CD4-positive, alpha-beta T cell treated with Interleukin-17A for 1 hour (primary cell): ENCODE measurements around the gene TIGD6.
A peak's percentile ranks its signal among the peaks of the same experiment; 100 is the strongest.
"Not testable (repeated sequence)": the region's sequence is repeated elsewhere in the genome, so short reads cannot be mapped to it uniquely, and the experiment has no call there.

ENCODE experiments used
- DNase-seq: peaks from one replicate; pipeline ENCODE4 v3.0.0-alpha.2; 2020

The TIGD6 gene

DNA sequence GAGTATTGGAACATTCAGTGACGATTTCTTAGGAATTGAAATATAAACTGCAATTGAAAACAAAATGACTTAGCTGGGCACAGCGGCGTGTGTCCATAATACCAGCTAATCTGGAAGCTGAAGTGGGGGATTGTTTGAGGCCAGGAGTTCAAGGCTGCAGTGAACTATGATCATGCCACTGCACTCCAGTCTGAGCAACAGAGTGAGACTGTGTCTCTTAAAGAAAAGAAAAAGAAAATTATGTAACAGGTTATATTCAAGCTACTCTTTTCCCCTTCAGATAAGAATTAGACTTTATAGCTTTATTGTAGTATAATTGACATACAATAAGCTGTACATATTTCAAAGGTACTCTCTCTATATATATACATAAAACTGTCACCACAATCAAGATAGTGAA is 33.5 kb downstream of the TIGD6 start:
- DNase-seq = no peak

DNA sequence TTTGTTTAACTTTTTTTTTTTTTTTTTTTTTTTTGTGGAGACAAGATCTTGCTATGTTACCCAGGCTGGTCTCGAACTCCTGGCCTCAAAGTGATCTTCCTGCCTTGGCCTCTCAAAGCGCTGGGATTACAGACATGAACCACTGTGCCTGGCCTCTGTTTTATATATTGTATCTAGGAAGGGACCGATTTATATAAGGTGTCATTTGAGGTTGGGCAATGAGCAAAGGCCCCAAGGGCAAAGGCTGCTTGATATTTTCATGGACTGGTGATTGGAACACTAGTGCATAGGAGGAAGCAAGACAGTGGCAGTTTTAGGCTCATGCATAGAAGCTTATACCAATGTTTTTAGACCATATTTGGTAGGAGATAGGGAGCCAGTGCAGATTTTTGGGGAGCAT is 36.7 kb downstream of the TIGD6 start:
- no peak for DNase-seq

DNA sequence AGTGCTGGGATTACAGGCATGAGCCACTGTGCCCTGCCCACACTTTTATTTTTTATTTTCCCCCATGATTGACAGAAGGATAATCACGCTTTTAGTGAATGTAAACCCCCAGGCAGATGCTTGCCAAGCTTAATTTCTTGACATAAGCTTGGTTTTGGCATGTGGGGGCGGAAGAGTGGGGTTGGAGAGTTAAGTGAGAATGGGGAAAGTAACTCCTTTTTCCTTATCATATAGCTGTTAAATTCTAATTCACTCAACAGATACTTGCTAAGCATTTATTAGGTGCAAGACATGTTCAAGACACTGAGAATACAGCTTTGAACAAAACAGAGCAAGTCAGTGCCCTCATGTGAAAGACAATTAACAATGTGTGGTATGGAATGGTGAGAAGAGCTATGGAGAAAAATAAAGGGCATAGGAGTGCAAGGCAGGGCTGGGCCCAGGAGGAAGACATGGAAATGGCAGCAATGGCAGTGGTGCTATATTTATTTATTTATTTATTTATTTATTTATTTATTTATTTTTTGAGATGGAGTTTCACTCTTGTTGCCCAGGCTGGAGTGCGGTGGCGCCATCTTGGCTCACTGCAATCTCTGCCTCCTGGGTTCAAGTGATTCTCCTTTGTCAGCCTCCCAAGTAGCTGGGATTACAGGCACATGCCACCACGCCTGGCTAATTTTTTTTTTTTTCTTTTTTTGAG is 37.7 kb downstream of the TIGD6 start:
- DNase-seq = no peak

DNA sequence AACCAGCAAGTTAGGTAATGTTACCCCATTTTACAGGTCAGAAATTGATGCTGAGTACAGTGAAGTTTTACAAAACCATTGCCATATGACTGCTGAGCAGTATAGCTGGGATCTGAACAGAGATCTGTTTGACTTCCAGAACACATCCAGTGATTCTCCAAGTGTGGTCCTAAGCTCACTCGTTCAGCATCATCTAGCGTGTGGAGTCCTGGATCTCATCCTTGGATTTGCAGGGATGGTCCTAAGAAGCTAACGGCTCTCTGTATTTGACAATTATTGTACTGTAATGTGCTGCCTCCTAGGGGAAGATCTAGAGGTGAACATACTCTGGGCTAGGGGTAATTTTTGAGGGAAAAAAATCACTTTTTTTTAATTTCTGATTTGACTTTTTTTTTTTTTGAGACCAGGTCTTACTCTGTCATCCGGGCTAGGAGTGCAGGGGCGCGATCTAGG is 38.5 kb downstream of the TIGD6 start:
- DNase-seq = peak; percentile 32

DNA sequence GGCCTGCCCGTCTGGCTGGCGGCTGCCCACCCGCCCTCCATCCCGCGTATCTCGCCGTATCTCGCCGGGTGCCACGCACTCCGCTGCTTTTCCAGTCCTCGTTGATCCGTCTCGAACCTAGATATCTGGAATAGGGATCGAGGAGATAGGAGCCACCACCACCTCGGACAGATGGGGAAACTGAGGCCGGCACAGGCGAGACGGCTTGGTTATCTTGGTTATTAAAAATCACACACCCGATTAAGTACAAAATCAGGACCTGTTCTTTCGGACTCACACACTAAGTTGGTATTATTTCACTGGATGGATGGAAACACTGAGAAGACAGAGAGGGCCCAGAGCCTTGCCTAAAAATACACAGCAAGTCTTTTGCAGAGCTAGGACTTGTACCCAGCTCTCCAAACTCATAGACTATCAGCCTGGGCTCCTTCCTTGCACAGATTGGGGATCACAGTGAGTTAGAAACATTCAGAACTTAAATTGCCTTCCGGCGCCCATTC is 39.2 kb downstream of the TIGD6 start:
- peak; percentile 1 for DNase-seq

DNA sequence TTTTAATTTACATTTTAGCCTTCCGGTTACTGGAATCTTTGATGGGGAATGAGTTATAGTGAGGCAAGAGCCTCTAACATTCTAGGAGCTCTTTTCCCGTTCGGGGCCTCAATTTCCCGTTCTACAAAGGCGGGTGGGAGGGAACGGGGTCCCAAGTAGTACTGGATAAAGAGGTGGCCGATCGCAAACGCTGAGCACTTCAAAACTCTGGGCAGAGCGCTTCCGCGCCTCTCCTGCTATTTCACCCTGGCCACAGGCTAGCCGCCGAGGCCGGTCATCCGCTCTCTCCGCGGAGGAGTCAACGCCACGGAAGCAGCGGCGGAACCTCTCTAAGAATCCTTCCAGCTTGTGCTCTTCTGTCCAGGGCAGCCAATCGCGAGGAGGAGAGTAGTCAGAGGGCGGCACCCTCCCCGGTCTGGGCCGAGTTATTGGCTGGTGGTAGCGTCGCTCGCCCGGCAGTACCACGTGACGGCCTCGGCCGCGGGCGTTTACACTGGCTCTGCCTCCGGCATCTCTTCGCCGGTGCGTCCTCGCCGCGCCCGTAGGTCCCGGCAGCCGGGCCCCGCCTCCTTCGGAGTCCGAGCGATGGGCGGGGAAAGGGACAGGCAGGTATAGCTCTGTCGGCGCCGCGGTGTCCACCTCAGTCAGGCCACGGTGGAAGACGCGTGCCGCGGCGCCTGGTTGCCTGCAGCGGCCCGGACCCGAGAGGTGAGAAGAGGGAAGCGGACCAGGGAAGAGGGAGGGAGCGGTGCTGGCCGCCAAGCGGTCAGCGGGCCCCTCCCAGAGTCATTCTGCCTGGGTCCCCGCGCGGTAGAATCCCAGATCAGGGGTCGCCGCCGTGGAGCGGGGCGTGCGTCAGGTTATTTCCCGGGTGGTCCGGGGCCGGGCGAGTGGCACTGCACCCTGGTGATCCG is 39.9 kb downstream of the TIGD6 start, which contains the start of gene SLC26A2:
SLC26A2 (plus strand) TSS at position 487 of the 914 bp plus-strand sequence. CDS start 16,895 bp downstream, outside the sequence.
- peak; percentile 95 for DNase-seq

DNA sequence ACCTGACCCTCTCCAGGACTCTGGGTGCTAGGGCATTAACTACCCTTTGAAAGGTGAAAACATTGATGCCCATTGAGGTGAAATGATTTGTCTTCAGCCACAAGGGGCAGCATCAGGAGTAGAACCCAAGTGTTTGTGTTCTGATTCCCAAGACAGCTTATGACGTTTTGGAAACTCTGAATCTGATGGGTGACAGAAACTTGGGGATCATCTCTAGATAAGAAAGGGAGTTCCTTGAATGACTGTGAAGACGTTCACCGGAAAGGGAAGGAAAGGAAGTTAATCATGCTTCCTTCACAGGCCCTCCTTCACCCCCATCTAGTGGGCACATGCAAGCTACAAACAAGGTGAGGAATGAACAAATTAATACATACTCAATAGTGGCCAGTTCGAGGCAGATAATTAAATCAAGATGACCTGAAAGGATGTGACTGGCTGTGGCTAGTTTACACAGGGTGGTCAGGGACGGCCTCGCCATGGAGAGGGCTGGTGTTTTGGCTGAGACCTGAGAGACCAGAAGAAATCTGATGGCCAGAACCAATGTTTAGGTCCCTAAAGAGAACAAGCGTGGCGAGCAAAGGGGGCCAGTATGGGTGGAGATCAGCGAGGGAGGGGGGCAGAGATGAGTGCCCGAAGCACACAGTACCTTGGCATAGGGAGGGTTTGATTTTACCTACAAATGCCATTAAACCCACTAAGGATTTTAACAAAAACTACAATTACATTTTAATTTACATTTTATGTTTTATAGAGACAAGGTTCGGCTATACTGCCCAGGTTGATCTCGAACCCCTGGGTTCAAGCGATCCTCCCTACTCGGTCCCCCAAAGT is 40.8 kb downstream of the TIGD6 start:
- DNase-seq = peak; percentile 76

DNA sequence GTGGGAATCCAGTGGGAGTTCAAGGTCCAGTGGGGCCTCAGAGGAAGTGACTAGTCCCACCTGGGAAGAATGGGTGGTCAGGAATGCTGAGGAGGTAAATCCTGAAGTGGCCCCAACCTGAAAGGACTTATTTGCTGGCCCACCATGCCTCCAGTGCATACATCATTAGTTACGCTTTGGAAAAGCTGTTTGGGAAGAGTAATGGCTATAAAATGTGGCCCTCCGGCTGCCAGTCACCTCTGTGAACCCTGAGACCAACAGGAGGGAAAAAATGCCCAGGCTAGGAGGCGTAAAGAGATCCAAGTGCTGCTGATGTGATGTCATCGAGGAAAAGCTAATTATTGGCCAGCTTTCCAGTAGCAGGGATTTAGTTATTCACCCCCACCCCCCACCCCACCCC is 42.6 kb downstream of the TIGD6 start:
- DNase-seq = no peak

DNA sequence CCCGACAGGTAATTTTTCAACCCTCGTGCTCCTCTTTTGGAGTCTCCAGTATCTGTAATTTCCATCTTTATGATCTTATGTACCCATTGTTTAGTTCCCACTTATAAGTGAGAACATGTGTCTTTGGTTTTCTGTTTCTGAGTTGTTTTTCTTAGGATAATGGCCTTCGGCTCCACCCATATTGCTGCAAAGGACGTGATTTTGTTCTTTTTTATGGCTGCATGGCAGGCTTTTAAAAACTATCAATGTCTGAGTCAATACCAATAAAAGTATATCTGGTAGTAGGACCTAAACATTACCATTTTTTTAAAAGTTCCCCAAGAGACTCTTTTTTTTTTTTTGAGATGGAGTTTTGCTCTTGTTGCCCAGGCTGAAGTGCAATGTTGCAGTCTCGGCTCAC is 43.8 kb downstream of the TIGD6 start:
- DNase-seq = no peak

DNA sequence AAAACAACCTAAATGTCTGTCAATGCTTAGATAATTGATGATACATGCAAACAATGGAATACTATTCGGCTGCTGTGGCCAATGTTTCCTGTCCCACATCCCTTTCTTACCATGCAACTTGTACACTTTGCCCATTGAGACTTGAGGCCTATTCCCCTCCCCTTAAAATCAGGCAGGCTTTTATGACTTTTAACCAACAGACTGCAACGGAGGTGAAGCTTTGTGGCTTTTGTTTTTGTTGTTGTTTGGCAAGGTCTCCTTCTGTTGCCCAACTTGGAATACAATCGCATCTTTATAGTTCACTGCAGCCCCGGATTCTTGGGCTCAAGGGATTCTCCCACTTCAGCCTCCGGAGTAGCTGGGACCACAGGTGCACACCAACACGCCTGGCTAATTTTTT is 45.7 kb downstream of the TIGD6 start:
- no peak for DNase-seq

DNA sequence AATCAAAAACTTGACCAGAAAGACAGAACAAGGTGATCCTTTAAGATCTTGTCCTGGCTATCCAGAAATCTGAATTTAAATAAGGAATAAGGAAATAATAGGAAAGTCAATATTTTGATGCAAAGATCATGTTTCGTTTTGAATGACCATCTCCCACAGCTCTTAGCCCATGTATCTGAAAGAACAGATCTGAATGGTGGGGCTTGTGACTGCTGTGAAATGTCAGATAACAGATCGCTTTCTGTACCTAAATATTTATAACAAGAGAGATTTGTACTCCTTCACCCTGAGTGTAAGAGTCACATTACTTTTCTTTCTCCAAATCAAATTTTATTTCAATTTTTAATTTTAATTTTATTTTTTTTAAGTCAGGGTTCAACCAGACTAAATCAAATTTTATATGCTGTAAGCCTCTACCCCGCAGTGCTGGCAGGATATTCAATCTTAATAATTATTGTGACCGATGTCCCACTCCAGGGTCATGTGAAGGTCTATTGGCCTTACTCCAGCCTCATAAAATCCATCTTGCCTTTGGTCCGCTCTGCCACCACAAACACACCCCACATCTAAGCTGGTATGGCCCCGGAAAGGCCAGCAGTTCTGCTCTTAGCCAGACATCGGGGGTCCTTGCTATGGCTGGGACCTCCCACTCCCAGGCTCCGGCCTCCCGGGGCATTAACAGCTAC is 46.9 kb downstream of the TIGD6 start:
- no peak for DNase-seq

DNA sequence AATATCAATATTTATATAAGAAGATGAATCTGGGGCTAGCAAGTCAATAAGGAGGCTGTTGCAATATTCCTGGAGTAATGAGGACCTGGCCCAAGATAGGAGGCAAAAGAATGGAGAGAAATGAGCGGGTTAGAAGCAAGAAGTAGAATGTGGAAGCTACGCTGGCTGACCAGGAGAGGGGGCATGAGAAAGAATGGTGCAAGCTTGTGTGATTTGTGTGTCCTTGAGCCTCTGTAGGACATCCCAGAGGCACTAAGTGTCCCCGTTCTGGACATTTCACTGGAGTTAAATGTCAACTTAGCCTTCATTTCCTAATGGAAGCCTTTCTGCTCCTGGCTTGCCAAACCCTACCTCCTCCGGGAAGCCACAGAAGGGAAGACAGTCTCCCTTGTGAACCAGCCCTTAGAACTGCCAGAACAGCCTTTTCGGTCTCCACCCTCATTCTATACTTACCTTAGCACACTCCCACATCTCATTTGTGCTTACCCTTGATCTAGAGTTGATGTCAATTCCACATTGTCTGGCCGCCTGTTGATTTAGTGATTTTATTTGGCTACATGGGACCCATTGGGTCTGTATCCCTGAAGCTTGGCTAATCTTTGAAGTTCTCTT is 49.2 kb downstream of the TIGD6 start:
- no peak for DNase-seq

DNA sequence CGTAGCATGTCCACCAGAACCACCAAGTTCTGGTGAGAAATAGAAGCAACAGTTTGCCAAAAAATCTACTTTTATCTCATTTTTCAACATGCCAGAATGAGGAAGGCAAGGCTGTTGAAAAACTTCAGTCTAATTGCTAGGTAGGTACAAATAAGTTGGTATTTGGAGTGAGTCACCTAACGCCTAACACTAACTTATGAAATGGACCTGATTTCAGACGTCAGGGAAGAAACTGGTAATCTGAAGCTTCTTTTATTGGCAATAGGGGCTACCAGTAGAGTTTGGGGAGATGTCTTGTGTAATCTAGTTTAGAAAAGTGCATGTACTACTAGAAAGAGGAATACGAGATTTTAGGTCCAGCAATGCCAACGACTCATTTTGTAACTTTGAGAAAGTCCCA is 51.5 kb downstream of the TIGD6 start:
- no peak for DNase-seq

DNA sequence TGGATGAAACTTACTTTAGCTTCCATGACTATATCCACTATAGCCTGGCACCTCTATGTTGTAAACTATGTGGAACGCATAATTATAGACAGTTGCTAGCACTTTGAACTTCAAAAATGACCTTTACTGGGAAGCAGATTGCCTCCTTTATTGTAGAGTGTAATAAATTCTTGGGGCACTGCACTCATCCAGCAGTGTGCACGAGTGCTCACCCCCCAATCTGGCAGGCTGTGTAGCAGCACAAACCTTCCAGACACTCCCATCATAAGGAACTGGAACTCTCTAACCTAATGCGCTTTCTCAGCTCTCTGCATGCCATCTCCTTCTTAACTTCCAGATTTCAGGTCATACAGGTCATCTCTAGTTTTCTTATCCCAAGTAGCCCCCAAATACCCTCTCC is 54.3 kb downstream of the TIGD6 start:
- no peak for DNase-seq

DNA sequence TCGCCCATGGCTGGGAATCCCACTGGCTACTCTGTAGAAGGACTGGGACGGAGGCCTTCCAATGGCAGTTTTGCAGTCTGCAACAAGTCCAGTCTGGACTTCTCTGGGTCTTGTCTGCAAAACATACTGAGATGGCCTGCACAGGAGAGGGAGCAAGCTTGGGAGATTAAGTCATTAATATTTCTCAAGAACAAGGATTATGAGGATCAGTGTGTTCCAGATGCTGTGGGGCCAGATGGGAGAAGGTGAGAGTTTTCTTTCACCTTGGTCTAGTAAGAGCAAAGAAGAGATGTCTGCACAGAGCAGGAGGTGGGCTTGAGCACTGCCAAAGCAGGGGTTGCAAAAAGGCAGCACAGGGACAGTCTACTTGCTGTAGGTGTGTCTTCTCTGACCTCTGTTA is 55.8 kb downstream of the TIGD6 start, which contains the start of gene PDE6A:
PDE6A (minus strand) TSS at position 128 of the 400 bp plus-strand sequence; CDS start at position 8, 120 bp downstream.
- DNase-seq = no peak

DNA sequence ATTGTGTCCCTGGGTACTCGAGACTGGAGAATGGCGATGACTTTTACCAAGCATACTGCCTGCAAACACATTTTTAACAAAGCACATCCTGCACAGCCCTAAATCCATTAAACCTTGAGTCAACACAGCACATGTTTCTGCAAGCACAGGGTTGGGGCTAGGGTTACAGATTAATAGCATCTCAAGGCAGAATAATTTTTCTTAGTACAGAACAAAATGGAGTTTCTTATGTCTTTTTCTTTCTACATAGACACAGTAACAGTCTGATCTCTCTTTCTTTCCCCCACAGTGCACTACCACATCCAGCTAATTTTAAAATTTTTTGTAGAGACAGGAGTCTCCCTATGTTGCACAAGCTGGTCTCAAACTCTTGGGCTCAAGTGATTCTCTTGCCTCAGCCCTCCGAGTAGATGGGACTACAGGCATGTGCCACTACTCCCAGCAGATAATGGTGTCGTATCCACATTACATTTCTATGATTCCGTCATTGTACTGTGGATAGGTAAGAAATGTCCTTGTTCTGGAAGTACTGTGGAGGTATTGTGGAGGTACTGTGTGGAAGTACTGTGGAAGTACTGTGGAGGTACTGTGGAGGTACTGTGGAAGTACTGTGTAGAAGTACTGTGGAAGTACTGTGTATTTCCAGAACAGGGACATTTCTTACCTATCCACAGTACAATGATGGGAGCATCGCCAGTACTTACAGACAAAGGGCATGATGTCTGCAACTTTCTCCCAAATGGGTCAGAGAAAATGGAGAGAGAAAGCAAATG is 57.1 kb downstream of the TIGD6 start:
- DNase-seq = not testable (repeated sequence)
